Measurements from ENCODE around the gene CELF2. TPM values are rescaled to one million over a fixed set of nuclear protein-coding genes. Genes with fewer than 3 reads are reported as not detected.

The CELF2 gene
- total RNA-seq, 1 donor from 2014 or later: 31.6 TPM

- Histone ChIP-seq H3K4me2 (no peak overlapping the region), H3K27ac (no peak overlapping the region)
Measured at GRCh38 chr10:11219431-11219830, 201.8 kb downstream of the CELF2 start.

GRCh38 chr10:11223081-11223480 lies 205.4 kb downstream of the CELF2 start:
- DNase-seq (ENCODE audit: low spot score): no peak
- Histone ChIP-seq H3K9ac (no peak overlapping the region), H3K4me1 (no peaks in the 10 kb centered on the region), H4K20me1 (ENCODE audit: low read depth) (no peaks in the 10 kb centered on the region), H3K9me3 (ENCODE audit: low read depth) (no peaks in the 10 kb centered on the region), H3K27ac (no peak overlapping the region), H3K27me3 (no peaks in the 10 kb centered on the region), H3K4me2 (no peak overlapping the region), H3K36me3 (no peaks in the 10 kb centered on the region), H3K79me2 (ENCODE audit: low read depth) (no peaks in the 10 kb centered on the region), H3K4me3 (no peak overlapping the region), H2AFZ (replicated peaks) (no peak overlapping the region), H3F3A (ENCODE audit: low read depth) (no peaks in the 10 kb centered on the region)
- H3K36me3 Mint-ChIP-seq: peaks cover 10% of the 10 kb centered on the region
- TF ChIP-seq CTCF (IDR thresholded peaks at IDR 0.05) (no peak), EZH2phosphoT487 (IDR thresholded peaks at IDR 0.05) (no peak), EZH2 (IDR thresholded peaks at IDR 0.05) (no peak)
- H3K4me3 Mint-ChIP-seq: no peak overlapping the region
- peaks cover 12% of the 10 kb centered on the region for H3K27me3 Mint-ChIP-seq (ENCODE audit: insufficient read depth, low read depth)
- H3K27ac Mint-ChIP-seq: no peak overlapping the region
- no peaks in the 10 kb centered on the region for H3K9me3 Mint-ChIP-seq
- peaks cover 14% of the 10 kb centered on the region for H3K4me1 Mint-ChIP-seq

More at GRCh38 chr10:11219431-11219830, 201.8 kb downstream of the CELF2 start:
- H3K36me3 Mint-ChIP-seq: peaks cover 10% of the 10 kb centered on the region
- H3K4me1 Mint-ChIP-seq: peaks cover under 1% of the 10 kb centered on the region
- H3K9me3 Mint-ChIP-seq: no peaks in the 10 kb centered on the region
- H2AFZ ChIP-seq (replicated peaks): no peak overlapping the region
- no peak for TF ChIP-seq EZH2 (IDR thresholded peaks at IDR 0.05)
- no peak for TF ChIP-seq EZH2phosphoT487 (IDR thresholded peaks at IDR 0.05)
- TF ChIP-seq CTCF (IDR thresholded peaks at IDR 0.05): no peak
- H3K9me3 ChIP-seq (ENCODE audit: low read depth): no peaks in the 10 kb centered on the region
- no peaks in the 10 kb centered on the region for H3K36me3 ChIP-seq
- H3K27me3 Mint-ChIP-seq (ENCODE audit: insufficient read depth, low read depth): peaks cover 10% of the 10 kb centered on the region
- H3K27me3 ChIP-seq: no peaks in the 10 kb centered on the region
- no peak overlapping the region for H3K4me3 ChIP-seq
- no peaks in the 10 kb centered on the region for H3F3A ChIP-seq (ENCODE audit: low read depth)
- H3K4me1 ChIP-seq: peaks cover under 1% of the 10 kb centered on the region
- H4K20me1 ChIP-seq (ENCODE audit: low read depth): no peaks in the 10 kb centered on the region
- no peaks in the 10 kb centered on the region for H3K79me2 ChIP-seq (ENCODE audit: low read depth)
- H3K4me3 Mint-ChIP-seq: no peak overlapping the region
- no peak for DNase-seq (ENCODE audit: low spot score)
- no peak overlapping the region for H3K27ac Mint-ChIP-seq
- H3K9ac ChIP-seq: no peak overlapping the region

GRCh38 chr10:11223507-11224140 lies 206.0 kb downstream of the CELF2 start:
- H3K36me3 ChIP-seq: no peaks in the 10 kb centered on the region
- TF ChIP-seq EZH2 (IDR thresholded peaks at IDR 0.05) (no peak), EZH2phosphoT487 (IDR thresholded peaks at IDR 0.05) (no peak), CTCF (IDR thresholded peaks at IDR 0.05) (no peak)

More at GRCh38 chr10:11223507-11224140, 206.0 kb downstream of the CELF2 start:
- no peak overlapping the region for H3K4me2 ChIP-seq
- H3F3A ChIP-seq (ENCODE audit: low read depth): no peaks in the 10 kb centered on the region
- H3K79me2 ChIP-seq (ENCODE audit: low read depth): no peaks in the 10 kb centered on the region
- no peaks in the 10 kb centered on the region for H4K20me1 ChIP-seq (ENCODE audit: low read depth)
- no peak overlapping the region for H3K27ac Mint-ChIP-seq
- no peak overlapping the region for H3K4me3 Mint-ChIP-seq
- H3K4me3 ChIP-seq: no peak overlapping the region
- no peaks in the 10 kb centered on the region for H3K9me3 ChIP-seq (ENCODE audit: low read depth)
- no peaks in the 10 kb centered on the region for H3K4me1 ChIP-seq
- H3K27me3 ChIP-seq: no peaks in the 10 kb centered on the region
- no peak overlapping the region for H3K27ac ChIP-seq
- H2AFZ ChIP-seq (replicated peaks): no peak overlapping the region
- H3K36me3 Mint-ChIP-seq: peaks cover 8% of the 10 kb centered on the region
- H3K4me1 Mint-ChIP-seq: peaks cover 14% of the 10 kb centered on the region
- peaks cover 12% of the 10 kb centered on the region for H3K27me3 Mint-ChIP-seq (ENCODE audit: insufficient read depth, low read depth)
- H3K9ac ChIP-seq: no peak overlapping the region
- H3K9me3 Mint-ChIP-seq: no peaks in the 10 kb centered on the region
- no peak for DNase-seq (ENCODE audit: low spot score)
